GM21825 (cell line): ENCODE data around the gene ANKRD65.
"Not testable (repeated sequence)": the region's sequence is repeated elsewhere in the genome, so short reads cannot be mapped to it uniquely, and the experiment has no call there.

ENCODE experiments used
- ATAC-seq: cut with Tn5 transposase; IDR thresholded peaks from one replicate; pipeline ENCODE4 v1.9.1; 2021; ENCODE audit warnings: mild to moderate bottlenecking, moderate library complexity; ENCODE audit not compliant: unreplicated experiment

The ANKRD65 gene

DNA sequence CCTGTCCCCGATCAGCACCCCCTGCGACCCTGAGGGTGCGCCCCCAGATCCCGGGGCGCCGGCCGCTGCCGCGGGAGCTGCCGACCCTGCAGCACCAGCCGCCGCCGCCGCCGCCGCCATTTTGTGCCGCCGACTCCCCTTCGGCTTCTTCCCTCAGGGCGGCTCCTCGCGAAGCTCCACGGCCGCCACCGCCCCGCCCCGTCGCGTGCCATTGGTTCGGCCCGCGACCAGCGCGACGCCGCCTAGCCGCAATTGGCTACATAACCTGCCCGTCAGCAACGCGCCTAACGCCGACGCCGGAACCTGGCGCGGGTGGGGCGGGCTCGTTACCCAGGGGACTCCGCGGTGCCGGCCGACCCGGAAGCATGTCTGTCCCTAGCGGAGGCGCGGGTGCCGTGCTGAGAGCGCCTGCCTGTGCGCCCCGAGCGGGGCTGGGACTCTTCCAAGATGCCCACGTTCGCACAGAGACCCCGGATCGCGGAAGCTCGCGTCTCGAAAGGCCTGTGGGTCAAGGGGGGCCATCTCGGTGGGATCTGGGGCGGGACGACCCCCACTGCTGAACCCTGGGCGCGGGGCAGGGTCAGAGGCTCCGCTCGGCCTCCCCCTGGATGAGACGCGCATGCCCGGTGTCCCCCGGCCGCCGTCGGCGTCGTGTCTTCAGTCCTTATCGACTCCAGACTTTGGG lies 21.7 kb downstream of the ANKRD65 start, which contains the start of gene CCNL2:
CCNL2 (minus strand) TSS at position 149 of the 685 bp plus-strand sequence; CDS start at position 120, 29 bp downstream.
- peak; percentile 84 for ATAC-seq

DNA sequence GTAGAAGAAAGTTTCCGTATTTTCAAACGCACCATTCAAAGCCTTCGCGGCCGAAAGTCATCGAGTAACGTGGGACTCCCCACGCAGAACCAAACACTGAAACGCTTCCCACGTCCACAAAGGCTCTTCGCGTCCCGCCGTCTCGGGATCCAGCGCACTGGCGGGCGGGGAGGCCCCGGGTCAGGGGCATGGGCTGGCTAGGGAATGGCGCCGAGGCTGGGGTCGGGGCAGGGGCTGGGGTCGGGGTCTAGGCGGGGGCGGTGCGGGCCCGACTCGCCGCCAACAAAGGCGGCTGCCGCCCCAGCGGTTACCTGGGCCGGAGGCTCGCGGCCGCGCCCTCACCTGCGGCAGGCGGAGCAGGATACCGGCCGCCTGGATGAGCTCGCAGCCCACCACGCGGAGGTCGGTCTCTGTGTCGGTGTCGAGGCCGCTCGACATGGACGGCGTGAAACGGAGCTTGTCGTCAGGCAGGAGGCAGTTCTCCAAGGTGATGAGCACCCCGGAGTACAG lies 22.3 kb downstream of the ANKRD65 start:
- ATAC-seq: peak; percentile 10

DNA sequence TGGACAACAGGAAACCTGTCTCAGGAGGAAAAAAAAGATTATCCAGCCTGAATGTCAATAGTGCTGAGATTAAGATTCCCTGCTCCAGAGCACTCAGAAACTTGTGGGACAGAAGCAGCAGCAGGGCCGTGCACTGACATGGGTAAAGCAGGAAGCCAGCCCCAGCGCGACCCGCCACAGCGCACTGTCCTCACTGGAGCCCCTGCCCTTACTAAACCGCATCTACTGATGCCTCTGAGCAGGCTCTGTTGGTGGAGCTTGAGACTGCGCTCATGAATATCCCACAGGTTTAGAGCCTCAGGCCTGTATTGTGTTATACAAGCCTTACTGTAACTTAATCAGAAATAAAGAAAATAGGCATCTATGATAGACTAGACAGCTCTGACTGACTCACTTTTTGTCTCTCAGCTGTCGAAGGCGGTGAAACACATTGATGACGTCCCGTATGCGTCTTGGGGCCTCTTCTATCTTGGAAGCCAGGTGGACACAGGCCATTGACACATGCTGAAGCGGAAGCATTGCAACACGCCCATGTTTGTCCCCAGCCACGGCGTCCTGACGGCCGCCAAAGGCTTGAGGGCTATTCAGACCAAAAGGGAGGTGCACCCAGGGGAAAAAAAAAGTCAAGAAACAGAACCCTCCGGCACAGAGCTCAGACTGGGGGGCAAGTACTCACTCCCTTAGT lies 23.1 kb downstream of the ANKRD65 start:
- ATAC-seq: no peak

GRCh38 chr1:1395166-1395565 lies 25.9 kb downstream of the ANKRD65 start:
- no peak for ATAC-seq

GRCh38 chr1:1394116-1394515 lies 27.0 kb downstream of the ANKRD65 start:
- ATAC-seq: no peak

- ATAC-seq: no peak
Observed at GRCh38 chr1:1393428-1393827, 27.6 kb downstream of the ANKRD65 start.

GRCh38 chr1:1393014-1393413 lies 28.1 kb downstream of the ANKRD65 start:
- no peak for ATAC-seq

GRCh38 chr1:1391225-1391624 lies 29.9 kb downstream of the ANKRD65 start:
- no peak for ATAC-seq

GRCh38 chr1:1390675-1391074 lies 30.4 kb downstream of the ANKRD65 start:
- no peak for ATAC-seq

- no peak for ATAC-seq
Observed at GRCh38 chr1:1388078-1388472, 33.0 kb downstream of the ANKRD65 start.

- no peak for ATAC-seq
Observed at GRCh38 chr1:1387098-1388077, 33.7 kb downstream of the ANKRD65 start.

- no peak for ATAC-seq
Observed at GRCh38 chr1:1385931-1386330, 35.1 kb downstream of the ANKRD65 start.

DNA sequence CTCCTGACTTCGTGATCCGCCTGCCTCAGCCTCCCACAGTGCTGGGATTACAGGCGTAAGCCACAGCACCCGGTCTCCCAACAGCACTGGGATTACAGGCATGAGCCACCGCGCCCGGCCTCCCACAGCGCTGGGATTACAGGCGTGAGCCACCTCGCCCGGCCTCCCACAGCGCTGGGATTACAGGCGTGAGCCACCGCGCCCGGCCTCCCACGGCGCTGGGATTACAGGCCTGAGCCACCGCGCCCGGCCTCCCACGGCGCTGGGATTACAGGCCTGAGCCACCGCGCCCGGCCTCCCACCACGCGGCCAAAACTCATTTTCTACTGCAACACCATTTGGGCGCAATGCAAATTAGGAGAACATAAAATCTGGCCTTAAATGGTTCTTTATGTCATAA lies 35.7 kb downstream of the ANKRD65 start:
- not testable (repeated sequence) for ATAC-seq

GRCh38 chr1:1381294-1381693 lies 39.8 kb downstream of the ANKRD65 start:
- no peak for ATAC-seq

GRCh38 chr1:1380860-1381259 lies 40.2 kb downstream of the ANKRD65 start:
- ATAC-seq: no peak

DNA sequence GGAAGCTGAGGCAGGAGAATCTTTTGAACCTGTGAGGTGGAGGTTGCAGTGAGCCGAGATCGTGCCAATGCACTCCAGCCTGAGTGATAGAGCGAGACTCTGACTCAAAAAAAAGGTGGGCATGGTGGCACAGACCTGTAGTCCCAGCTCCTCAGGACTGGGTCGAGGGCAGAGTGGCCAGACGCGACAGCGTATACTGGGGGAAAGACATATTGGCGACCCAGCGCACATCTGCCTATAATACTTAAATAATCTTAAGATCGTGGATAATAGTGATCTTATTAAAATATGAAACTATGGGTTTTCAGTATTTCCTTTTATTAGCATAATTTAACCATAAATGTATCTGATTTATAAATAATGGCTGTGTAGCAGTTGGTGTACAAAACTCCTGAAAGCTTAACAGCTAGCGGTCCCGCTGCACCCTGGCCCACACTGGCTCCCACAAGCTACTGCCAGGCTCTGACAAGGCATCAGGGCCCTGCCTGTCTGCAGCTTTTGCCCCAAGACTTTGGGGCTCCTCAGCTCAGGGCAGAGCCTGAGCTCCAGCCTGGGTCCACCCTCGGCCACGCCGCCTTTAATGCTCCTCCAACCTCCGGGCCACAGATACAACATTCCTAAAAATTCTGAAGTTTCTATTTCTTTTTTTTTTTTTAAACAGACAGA lies 43.4 kb downstream of the ANKRD65 start:
- no peak for ATAC-seq

DNA sequence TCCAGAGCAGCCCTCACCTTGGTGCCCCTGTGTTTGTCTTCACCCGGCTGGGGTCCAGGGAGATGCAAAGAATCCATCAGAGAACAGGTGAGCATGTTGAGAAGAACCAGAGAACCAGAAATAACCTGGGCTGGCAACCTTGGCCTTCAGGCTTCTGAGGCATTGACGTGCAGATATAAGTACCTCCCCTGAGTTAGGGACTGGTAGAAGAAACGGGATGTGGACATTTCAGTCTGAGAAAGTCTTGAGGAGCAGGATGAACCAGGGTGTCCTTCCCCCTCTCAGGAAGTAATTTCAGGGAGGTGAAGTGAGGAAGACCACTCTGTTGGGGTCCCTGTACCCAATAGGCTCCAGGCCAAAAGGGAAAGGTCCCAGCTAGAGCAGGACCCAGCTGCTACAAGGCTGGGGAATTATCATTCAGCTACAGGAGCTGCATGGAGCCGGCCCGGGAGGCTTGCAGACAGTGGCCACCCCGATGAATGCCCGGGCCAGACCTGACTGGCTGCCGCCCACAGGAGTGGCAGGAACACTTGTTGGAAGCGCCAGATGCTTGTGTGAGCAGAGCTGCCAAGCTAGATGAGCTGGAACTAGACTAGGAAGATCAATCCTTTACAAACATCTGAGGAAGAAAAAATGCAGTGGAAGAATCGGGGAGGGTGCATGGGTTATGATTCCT lies 44.4 kb downstream of the ANKRD65 start:
- ATAC-seq: no peak

- peak; percentile 82 for ATAC-seq
Observed at GRCh38 chr1:1374929-1375662, 46.0 kb downstream of the ANKRD65 start, which contains the start of gene AURKAIP1. AURKAIP1 (minus strand) TSS chr1:1375207; CDS start chr1:1374756, 451 bp downstream.

GRCh38 chr1:1374589-1374928 lies 46.5 kb downstream of the ANKRD65 start:
- ATAC-seq: peak; percentile 1
